Skin of body (tissue), 3 donors: ENCODE measurements around the gene FNIP2. TPM values are rescaled to one million over a fixed set of nuclear protein-coding genes. Genes with fewer than 3 reads are reported as not detected.
"Not testable (repeated sequence)": the region's sequence is repeated elsewhere in the genome, so short reads cannot be mapped to it uniquely, and the experiment has no call there.

Experiments
- DNase-seq: peaks from one replicate; lab custom pipeline; 2025; lab: John Stamatoyannopoulos, UW
- small RNA-seq: library from RNA; depleted of rRNA; stranded (forward); fragments of <200 nt; gene quantifications from one replicate; pipeline ENCODE3, GENCODE V24; 2014; ENCODE audit warnings: low replicate concordance
- total RNA-seq: library from RNA; depleted of rRNA; stranded (reverse); fragments of >200 nt; gene quantifications from one replicate; pipeline ENCODE4 v1.2.3, GENCODE V29; 2014

The FNIP2 gene
- total RNA-seq, 1 donor from 2014 or later: 35.8 TPM

GRCh38 chr4:158952221-158952774 lies 183.5 kb downstream of the FNIP2 start:
- DNase-seq: not testable (repeated sequence)

- DNase-seq: not testable (repeated sequence)
These were observed 187.5 kb downstream of the FNIP2 start for GRCh38 chr4:158956345-158956744.

GRCh38 chr4:158956918-158957317 lies 188.1 kb downstream of the FNIP2 start:
- not testable (repeated sequence) for DNase-seq

Small RNA genes lying within 50 kb of the gene (small RNA-seq; reads per million reads assigned to genes)
- not detected for gene RF00157
- gene RNU6-128P: not detected

Other genes with a start within 250 kb of the FNIP2 start
- 0.39 TPM for gene RXFP1, start 247.1 kb upstream of the FNIP2 start, total RNA-seq
- gene C4orf46, start 97.1 kb upstream of the FNIP2 start, total RNA-seq: 18.4 TPM
- gene ETFDH, start 96.7 kb upstream of the FNIP2 start, total RNA-seq: 42.4 TPM
- 26.8 TPM for gene PPID, start 45.6 kb upstream of the FNIP2 start, total RNA-seq